COLO668 (cell line): ENCODE data around the gene FLVCR2.
"Not testable (repeated sequence)": the region's sequence is repeated elsewhere in the genome, so short reads cannot be mapped to it uniquely, and the experiment has no call there.

Source experiments
- DNase-seq: peaks from one replicate; lab custom pipeline; 2025; ENCODE audit not compliant: unreplicated experiment; lab: John Stamatoyannopoulos, UW

The FLVCR2 gene

DNA sequence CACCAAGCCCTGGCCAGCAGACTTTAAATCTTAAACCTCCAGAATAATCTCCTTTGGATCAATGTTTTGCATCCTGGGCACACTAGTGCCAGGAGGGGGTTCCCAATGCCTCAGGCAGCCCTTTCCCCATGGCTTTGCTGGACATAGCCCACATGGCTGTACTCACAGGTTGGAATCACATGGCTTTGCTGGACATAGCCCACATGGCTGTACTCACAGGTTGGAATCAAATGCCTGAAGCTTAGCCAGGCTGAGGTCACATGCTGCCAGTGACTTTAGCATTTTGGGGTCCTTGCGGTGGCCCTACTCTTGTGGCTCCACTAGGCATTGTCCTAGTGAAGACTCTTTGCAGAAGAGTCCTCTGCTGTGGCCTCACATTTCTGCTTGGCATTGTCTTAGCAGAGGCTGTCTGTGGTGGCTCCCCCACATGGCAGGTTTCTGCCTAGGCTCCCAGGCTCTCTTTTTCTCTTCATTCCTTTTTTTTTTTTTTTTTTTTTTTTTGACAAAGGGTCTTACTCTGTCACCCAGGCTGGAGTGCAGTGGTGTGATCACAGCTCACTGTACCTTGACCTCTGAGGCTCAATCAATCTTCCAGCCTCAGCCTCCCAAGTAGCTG, 13.0 kb downstream of the FLVCR2 start:
- no peak for DNase-seq

GRCh38 chr14:75591987-75592575, 13.7 kb downstream of the FLVCR2 start:
- DNase-seq: no peak

- DNase-seq: no peak
Measured at GRCh38 chr14:75595226-75595625, 16.8 kb downstream of the FLVCR2 start.

GRCh38 chr14:75597149-75597548, 18.7 kb downstream of the FLVCR2 start:
- DNase-seq: no peak

DNA sequence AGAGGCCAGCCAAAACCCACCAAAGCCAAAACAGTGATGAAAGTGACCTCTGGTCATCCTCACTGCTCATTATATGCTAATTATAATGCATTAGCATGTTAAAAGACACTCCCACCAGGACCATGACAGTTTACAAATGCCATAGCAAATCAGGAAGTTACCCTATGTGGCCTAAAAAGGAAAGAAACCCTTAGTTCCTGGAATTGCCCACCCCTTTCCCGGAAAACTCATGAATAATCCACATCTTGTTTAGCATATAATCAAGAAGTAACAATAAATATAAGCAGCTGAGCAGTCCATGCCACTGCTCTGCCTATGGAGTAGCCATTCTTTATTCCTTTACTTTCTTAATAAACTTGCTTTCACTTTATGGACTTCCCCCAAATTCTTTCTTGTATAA, 21.7 kb downstream of the FLVCR2 start:
- DNase-seq: not testable (repeated sequence)

DNA sequence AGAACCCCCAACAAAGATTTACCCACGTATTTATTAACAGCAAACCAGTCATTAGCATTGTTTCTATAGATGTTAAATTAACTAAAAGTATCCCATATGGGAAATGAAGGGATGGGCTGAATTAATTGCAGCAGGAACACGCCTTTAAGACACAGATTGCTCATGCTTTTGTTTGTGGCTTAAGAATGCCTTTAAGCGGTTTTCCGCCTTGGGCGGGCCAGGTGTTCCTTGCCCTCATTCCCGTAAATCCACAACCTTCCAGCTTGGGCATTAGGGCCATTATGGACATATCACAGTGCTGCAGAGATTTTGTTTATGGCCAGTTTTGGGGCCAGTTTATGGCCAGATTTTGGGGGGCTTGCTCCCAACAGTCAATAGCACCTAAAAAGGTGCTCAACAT, 22.6 kb downstream of the FLVCR2 start:
- DNase-seq: not testable (repeated sequence)

GRCh38 chr14:75602503-75602902, 24.1 kb downstream of the FLVCR2 start:
- no peak for DNase-seq

DNA sequence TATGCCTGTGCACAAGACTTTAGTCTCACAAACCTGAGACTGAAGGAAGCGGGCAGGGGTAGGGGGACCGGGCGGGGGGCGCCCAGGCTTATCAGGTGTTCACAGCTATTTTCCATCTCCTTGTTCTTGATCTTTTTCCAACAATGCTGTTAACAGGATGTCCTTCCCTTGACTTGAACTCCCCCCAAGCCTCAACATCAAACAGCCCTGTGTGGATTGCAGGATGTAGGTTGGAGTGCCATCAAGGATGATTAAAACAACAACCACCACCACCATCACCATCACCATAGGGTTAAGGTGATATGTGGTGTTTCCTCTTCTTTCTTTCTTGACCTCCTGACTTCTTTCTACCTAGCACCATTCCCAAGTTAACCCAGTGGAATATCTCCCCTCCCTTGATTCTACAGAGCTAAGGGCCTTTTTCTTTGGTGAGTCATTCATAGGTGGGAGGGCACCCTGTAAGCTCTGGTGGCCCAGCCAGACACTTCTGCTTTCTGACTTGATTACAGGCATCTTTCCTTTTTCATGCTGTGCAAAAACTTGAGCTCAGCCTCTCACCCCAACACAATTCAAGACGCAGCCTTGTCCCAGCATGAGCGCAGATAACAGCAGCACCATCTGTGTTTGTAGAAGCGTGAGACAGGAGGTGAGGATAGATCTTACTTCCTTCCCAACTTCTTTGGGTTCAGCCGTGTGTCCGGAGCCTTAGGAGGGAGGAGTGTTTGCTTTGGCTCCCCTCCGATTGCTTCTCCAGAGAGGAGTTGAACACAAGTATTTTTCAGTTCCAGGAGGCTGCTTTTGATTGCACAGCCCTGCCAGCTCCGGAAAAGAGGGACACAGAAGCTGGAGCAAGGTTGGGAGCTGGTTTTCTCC, 26.8 kb downstream of the FLVCR2 start:
- DNase-seq: no peak

GRCh38 chr14:75605916-75606315, 27.5 kb downstream of the FLVCR2 start:
- DNase-seq: no peak

GRCh38 chr14:75607044-75607443, 28.6 kb downstream of the FLVCR2 start:
- no peak for DNase-seq

- DNase-seq: no peak
Measured at GRCh38 chr14:75607842-75608640, 29.6 kb downstream of the FLVCR2 start.

DNA sequence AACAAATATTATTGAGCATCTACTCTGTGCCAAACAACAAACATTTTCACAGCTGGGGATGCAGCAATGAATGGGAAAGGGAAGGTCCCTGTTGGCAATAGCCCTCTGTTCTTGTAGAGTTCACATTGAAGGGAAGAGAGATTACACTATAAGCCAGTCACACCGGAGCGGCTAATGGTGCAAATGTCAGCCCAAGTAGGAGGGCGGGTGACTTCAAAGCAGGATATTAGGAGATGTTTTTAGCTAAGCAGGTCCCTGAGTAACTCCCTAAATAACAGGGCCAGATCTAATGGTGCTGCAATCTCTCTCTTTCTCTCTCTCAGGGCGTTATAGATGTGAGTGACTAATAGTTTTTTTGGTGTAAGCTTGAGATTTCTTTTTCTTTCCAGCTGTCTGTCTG, 30.7 kb downstream of the FLVCR2 start:
- no peak for DNase-seq

- DNase-seq: no peak
Measured at GRCh38 chr14:75609606-75610475, 31.4 kb downstream of the FLVCR2 start.

- DNase-seq: no peak
Measured at GRCh38 chr14:75610834-75611233, 32.4 kb downstream of the FLVCR2 start.

GRCh38 chr14:75612157-75612556, 33.7 kb downstream of the FLVCR2 start:
- no peak for DNase-seq

GRCh38 chr14:75614179-75614578, 35.8 kb downstream of the FLVCR2 start:
- no peak for DNase-seq

DNA sequence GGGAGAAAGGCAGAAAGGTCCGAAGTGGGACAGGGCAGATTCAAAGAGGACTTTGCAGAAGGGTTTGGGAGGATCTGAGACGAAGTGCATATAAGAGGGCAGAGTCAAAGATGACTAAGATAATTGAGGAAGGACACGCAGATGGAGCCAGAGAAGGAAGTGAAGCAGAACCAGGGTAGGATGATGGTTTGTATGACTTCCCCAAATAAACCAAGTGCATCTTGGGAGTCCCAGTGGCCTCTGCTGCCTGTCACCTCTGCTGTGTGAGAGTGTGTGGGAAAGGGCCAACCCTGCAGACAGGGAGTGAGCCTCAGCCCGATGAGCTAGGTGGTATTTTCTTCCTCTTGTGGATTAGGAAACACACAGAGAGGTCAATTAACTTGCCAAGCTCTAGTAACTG, 36.8 kb downstream of the FLVCR2 start:
- no peak for DNase-seq

DNA sequence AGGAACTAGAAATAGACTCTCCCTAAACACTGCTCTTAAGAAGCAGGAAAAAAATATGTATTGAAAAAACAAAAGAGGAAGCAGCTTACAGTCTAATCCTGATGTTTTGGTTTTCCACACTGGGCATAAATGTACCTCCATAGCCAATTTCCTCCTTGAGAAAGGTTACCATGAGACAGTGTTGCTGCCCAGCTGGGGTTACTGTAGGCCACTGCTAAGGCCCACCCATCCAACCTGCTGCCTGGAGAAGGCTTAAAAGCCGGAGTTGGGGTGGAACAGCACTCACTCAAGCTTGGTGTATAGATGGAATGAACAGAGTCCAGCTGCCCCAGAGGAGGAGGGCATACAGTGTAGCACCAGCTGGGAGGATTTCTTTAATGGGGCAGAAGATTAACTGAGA, 41.1 kb downstream of the FLVCR2 start:
- no peak for DNase-seq

DNA sequence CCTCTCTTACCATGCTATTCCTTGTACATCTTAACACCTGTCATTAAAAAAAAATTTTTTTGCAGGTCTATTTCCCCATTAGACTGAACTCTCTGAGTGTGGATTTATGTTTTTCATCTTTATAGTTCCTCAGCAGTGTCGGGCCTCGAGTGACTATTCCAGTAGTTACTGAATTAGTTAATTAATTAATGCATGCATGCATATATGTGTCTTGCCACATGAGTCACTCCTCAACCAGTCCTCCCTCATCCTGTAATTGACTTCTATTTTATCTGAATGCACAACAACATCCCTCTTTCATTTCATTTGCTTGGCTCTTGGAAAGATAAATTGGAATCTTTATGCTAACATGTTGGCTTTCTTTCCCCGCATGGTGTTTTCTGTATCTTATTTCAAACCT, 46.6 kb downstream of the FLVCR2 start:
- no peak for DNase-seq

DNA sequence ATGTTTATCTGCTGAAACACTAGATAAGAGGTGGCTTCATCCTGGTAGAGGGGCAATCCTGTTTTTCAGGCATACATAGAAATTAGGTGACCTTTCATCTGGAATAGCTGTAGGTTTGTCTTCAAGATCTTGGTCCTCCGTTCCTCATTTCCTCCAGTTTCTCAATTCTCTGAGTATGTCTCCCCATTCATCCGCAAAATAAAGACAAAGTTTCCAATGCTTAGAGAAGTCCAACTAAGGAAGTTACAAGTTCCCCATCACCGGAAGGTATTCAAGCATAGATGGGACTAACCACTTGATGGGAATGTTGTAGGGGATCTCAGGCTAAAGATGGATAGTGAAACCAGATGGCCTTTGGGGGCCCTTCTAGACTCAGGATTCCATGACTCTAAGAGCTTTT, 48.0 kb downstream of the FLVCR2 start:
- no peak for DNase-seq
